ENCODE results near the gene FRMD4A.

DNA sequence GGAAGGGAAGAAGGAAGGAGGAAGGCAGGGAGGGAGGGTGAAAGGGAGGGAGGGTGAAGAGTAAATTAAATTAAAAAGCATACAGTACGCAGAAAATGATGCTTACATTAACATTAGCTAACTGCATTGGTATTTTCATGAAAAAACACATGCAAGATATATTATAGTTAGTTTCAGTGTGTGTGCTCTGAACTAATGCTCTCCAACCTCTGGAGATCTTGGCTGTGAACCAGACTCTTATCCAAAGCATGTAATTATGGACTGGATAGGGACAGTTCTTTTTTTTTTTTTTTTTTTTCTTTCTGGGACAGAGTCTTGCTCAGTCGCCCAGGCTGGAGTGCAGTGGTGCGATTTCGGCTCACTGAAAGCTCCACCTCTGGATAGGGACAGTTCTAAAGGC is 357.0 kb downstream of the FRMD4A start:
- TF ChIP-seq, protein P1, sequence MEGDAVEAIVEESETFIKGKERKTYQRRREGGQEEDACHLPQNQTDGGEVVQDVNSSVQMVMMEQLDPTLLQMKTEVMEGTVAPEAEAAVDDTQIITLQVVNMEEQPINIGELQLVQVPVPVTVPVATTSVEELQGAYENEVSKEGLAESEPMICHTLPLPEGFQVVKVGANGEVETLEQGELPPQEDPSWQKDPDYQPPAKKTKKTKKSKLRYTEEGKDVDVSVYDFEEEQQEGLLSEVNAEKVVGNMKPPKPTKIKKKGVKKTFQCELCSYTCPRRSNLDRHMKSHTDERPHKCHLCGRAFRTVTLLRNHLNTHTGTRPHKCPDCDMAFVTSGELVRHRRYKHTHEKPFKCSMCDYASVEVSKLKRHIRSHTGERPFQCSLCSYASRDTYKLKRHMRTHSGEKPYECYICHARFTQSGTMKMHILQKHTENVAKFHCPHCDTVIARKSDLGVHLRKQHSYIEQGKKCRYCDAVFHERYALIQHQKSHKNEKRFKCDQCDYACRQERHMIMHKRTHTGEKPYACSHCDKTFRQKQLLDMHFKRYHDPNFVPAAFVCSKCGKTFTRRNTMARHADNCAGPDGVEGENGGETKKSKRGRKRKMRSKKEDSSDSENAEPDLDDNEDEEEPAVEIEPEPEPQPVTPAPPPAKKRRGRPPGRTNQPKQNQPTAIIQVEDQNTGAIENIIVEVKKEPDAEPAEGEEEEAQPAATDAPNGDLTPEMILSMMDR (conservative IDR thresholded peaks at IDR 0.05; ENCODE audit: low read depth, low read length): no peak
- no peak for TF ChIP-seq EZH2phosphoT487 (IDR thresholded peaks at IDR 0.05; ENCODE audit: borderline replicate concordance, low read length)
